GM12878 (cell line): Measurements from ENCODE around the gene YPEL3. TPM values are rescaled to one million over a fixed set of nuclear protein-coding genes. Genes with fewer than 3 reads are reported as not detected.

ENCODE experiments used
- CEBPZ ChIP-seq: fragments of 150-350 bp; IDR thresholded peaks from 2 replicates; pipeline ENCODE4 v1.6.1; 2016; ENCODE audit warnings: low read depth, low read length
- KLF5 ChIP-seq: fragments of 450-650 bp; IDR thresholded peaks from 2 replicates; pipeline ENCODE4 v1.6.1; 2014; ENCODE audit warnings: mild to moderate bottlenecking; ENCODE audit not compliant: partially characterized antibody
- MTA3 ChIP-seq: IDR thresholded peaks from 2 replicates; pipeline ENCODE4 v1.6.1; 2012; ENCODE audit warnings: low read length, inconsistent platforms, borderline replicate concordance
- RUNX3 ChIP-seq: IDR thresholded peaks from 2 replicates; pipeline ENCODE4 v1.6.1; 2012; ENCODE audit warnings: low read length, inconsistent platforms
- SPI1 ChIP-seq: IDR thresholded peaks from 2 replicates; pipeline ENCODE4 v1.6.1; 2011; ENCODE audit warnings: low read depth, mild to moderate bottlenecking, low read length, moderate library complexity, borderline replicate concordance; ENCODE audit not compliant: insufficient read depth
- YY1 ChIP-seq: IDR thresholded peaks from 2 replicates; pipeline ENCODE4 v1.6.1; 2011; ENCODE audit warnings: low read depth, mild to moderate bottlenecking, low read length
- ZNF217 ChIP-seq: fragments of 450-650 bp; IDR thresholded peaks from 2 replicates; pipeline ENCODE4 v1.6.1; 2017; ENCODE audit warnings: antibody characterized with exemption, mild to moderate bottlenecking
- polyA plus RNA-seq, 11 experiments: library from polyadenylated mRNA; depleted of rRNA in 4 of 11; unstranded in 6 of 11; stranded (reverse) in 5 of 11; fragments of >200 nt; fragmentation: Nextera tagmentation in 4 of 11; fragmentation: Illumina TruSeq in 1 of 11; extraction: Ambion mirVana in 4 of 11; extraction: Trizol in 1 of 11; gene quantifications; 1 replicate in 1 of 11; 2 replicates in 10 of 11; pipeline versions ENCODE4 v1.2.1 to v1.2.3, GENCODE V29; 2011 to 2016; ENCODE audit warnings: inconsistent platforms in 2 of 11, missing spikeins in 2 of 11, low read depth in 1 of 11
- total RNA-seq, 4 experiments: library from RNA; depleted of rRNA in 3 of 4; stranded (reverse); fragments of >200 nt in 3 of 4; fragmentation: Illumina TruSeq in 1 of 4; extraction: Trizol in 1 of 4; gene quantifications; 2 replicates each; pipeline versions ENCODE4 v1.2.1 to v1.2.3, GENCODE V29; 2013 to 2021
- TF ChIP-seq, protein P1 (sequence below): fragments of 450-650 bp; conservative IDR thresholded peaks from 2 replicates; pipeline ENCODE4 v1.6.1; 2017; ENCODE audit warnings: mild to moderate bottlenecking, moderate library complexity
- TF ChIP-seq, protein P2 (sequence below): fragments of 450-650 bp; IDR thresholded peaks from 2 replicates; pipeline ENCODE4 v1.6.1; 2016; ENCODE audit warnings: mild to moderate bottlenecking

The YPEL3 gene
- total and polyA plus RNA-seq, 10 of the 15 experiments (the other 5 are each of a cell fraction or from before 2014, with no cell fraction given): 1.3 to 22.0 (median 12.1) TPM

DNA sequence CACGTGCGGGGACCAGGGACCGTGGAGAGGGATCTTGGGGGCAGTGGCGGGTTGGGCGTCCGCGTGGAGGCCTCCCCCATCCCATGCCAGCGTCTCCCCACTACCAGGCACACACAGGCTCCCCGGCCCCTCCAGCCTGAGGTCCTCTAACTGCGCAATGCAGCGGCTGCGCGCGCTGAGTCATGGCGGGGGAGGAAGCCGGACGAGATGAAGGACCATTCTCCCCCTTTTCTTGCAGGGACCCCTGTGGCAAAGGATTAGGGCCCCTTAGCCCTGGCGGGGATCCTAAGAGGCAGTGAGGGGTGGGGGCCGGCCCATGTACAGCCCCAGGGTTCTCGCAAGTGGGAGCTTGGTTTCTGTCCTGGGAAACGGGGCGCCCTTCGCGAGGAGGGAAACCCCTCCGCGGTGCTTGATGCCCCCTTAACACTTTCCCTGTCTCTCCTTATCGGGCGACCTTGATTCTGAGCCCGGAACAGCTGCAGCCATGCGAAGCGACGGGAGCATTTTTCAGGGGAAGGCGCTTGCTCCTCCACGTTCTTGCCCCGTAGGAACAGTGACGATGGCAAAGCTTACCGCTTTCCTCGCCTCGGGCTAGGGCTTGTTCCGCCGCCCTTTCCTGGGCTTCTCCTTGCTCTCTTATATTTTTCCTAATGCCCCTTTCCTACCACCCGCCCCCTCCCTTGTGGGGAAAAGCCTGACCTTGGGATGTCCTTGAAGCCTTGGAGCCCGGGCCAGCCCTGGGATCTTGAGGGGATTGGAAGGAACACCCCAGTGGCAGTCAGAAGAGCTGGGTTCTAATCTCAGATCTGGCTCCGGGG, 29.9 kb downstream of the YPEL3 start (continued):
- TF ChIP-seq ZNF217: no peak
- no peak; the same call in 1 of the 2 replicates for TF ChIP-seq MTA3
- TF ChIP-seq, protein P1, sequence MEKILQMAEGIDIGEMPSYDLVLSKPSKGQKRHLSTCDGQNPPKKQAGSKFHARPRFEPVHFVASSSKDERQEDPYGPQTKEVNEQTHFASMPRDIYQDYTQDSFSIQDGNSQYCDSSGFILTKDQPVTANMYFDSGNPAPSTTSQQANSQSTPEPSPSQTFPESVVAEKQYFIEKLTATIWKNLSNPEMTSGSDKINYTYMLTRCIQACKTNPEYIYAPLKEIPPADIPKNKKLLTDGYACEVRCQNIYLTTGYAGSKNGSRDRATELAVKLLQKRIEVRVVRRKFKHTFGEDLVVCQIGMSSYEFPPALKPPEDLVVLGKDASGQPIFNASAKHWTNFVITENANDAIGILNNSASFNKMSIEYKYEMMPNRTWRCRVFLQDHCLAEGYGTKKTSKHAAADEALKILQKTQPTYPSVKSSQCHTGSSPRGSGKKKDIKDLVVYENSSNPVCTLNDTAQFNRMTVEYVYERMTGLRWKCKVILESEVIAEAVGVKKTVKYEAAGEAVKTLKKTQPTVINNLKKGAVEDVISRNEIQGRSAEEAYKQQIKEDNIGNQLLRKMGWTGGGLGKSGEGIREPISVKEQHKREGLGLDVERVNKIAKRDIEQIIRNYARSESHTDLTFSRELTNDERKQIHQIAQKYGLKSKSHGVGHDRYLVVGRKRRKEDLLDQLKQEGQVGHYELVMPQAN: peak; percentile 61; the same call in 1 of the 2 replicates
- no peak for TF ChIP-seq KLF5
- TF ChIP-seq, protein P2, sequence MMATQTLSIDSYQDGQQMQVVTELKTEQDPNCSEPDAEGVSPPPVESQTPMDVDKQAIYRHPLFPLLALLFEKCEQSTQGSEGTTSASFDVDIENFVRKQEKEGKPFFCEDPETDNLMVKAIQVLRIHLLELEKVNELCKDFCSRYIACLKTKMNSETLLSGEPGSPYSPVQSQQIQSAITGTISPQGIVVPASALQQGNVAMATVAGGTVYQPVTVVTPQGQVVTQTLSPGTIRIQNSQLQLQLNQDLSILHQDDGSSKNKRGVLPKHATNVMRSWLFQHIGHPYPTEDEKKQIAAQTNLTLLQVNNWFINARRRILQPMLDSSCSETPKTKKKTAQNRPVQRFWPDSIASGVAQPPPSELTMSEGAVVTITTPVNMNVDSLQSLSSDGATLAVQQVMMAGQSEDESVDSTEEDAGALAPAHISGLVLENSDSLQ: no peak
- TF ChIP-seq RUNX3: no peak
- no peak for TF ChIP-seq SPI1
- TF ChIP-seq YY1: no peak
- TF ChIP-seq CEBPZ: no peak
